Measurements from ENCODE around the gene GABRG2. TPM values are rescaled to one million over a fixed set of nuclear protein-coding genes. Genes with fewer than 3 reads are reported as not detected.
"Not testable (repeated sequence)": the region's sequence is repeated elsewhere in the genome, so short reads cannot be mapped to it uniquely, and the experiment has no call there.

Gene GABRG2
- total and polyA plus RNA-seq, 2 donors (not counting 3 experiments of a cell fraction or from before 2014, with no cell fraction given) = not detected

- H4K20me1 ChIP-seq (replicated peaks; ENCODE audit: control insufficient read depth, extremely low read depth, insufficient read depth, low read length); H3K9me3 ChIP-seq (replicated peaks; ENCODE audit: control insufficient read depth, insufficient read depth, low read length); H3K36me3 ChIP-seq (ENCODE audit: control insufficient read depth in 2 of 2, extremely low read depth in 1 of 2, insufficient read depth in 2 of 2, low read length in 2 of 2); H2AFZ ChIP-seq (ENCODE audit: low read depth, low read length); CTCF ChIA-PET; H3K9me1 ChIP-seq (replicated peaks; ENCODE audit: control insufficient read depth, extremely low read depth, insufficient read depth, low read length); intact Hi-C loops (cut with micrococcal nuclease); H3K4me1 ChIP-seq (ENCODE audit: control insufficient read depth, extremely low read depth, insufficient read depth, low read length); H3K79me2 ChIP-seq (ENCODE audit: control insufficient read depth, insufficient read depth, low read length); H3K4me2 ChIP-seq (ENCODE audit: insufficient read depth, low read length); POLR2A ChIA-PET; FAIRE-seq; H3K4me3 ChIP-seq (replicated peaks in 1 of 3; ENCODE audit: insufficient read depth in 1 of 3, low read depth in 1 of 3, low read length in 3 of 3); H3K27ac ChIP-seq (ENCODE audit: insufficient read depth, low read depth, low read length); dilution Hi-C loops (cut with MboI; ENCODE audit: extremely low pct_ligation_motif_present, low sequenced_read_pairs); BruUV-seq (replicated peaks); DNase-seq (ENCODE audit: low read depth, low spot score); H3K9ac ChIP-seq (replicated peaks; ENCODE audit: extremely low read depth, insufficient read depth, low read length); H3K27me3 ChIP-seq (ENCODE audit: control insufficient read depth in 2 of 2, insufficient read depth in 2 of 2, low read length in 2 of 2): not testable (repeated sequence)
These were observed 12.5 kb upstream of the GABRG2 start for GRCh38 chr5:162055095-162055494.

DNA sequence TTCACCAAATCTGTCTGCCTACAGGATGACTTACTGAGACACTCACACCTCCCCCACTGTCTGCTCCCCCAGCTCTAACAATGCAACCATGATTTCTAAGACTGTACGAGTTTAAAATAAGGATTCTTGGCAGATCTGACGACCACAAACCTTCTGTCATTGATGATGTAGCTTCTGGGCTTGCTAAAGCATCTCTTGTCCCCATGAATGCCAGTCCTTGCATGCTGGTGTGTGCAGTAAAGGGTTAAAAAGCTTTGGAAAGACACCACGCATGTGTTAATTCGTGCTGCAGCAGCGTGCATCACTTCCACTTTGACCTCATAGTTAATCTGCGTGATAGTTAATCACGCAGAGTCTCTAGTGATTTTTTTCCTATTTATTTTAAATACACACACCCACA, 411 bp upstream of the GABRG2 start:
- ChIA-PET CTCF (no interaction called here), POLR2A (no interaction called here)
- Histone ChIP-seq H3K9me1 (replicated peaks; ENCODE audit: control insufficient read depth, extremely low read depth, insufficient read depth, low read length) (no peaks in the 10 kb centered on the region), H3K27ac (ENCODE audit: insufficient read depth, low read depth, low read length) (no peak overlapping the region), H3K4me2 (ENCODE audit: insufficient read depth, low read length) (no peak overlapping the region), H3K9me3 (replicated peaks; ENCODE audit: control insufficient read depth, insufficient read depth, low read length) (peaks cover 3% of the 10 kb centered on the region), H3K36me3 (ENCODE audit: control insufficient read depth in 2 of 2, extremely low read depth in 1 of 2, insufficient read depth in 2 of 2, low read length in 2 of 2) (no peaks in the 10 kb centered on the region), H3K9ac (replicated peaks; ENCODE audit: extremely low read depth, insufficient read depth, low read length) (no peak overlapping the region), H3K4me3 (replicated peaks in 1 of 3; ENCODE audit: insufficient read depth in 1 of 3, low read depth in 1 of 3, low read length in 3 of 3) (no peak overlapping the region), H2AFZ (ENCODE audit: low read depth, low read length) (no peak overlapping the region), H4K20me1 (replicated peaks; ENCODE audit: control insufficient read depth, extremely low read depth, insufficient read depth, low read length) (no peaks in the 10 kb centered on the region), H3K4me1 (ENCODE audit: control insufficient read depth, extremely low read depth, insufficient read depth, low read length) (no peaks in the 10 kb centered on the region), H3K27me3 (ENCODE audit: control insufficient read depth in 2 of 2, insufficient read depth in 2 of 2, low read length in 2 of 2) (no peaks in the 10 kb centered on the region), H3K79me2 (ENCODE audit: control insufficient read depth, insufficient read depth, low read length) (no peaks in the 10 kb centered on the region)
- FAIRE-seq (no peak), DNase-seq (ENCODE audit: low read depth, low spot score) (no peak)
- dilution Hi-C loops (cut with MboI; ENCODE audit: extremely low pct_ligation_motif_present, low sequenced_read_pairs) (no loop called here), intact Hi-C loops (cut with micrococcal nuclease) (no loop called here)
- BruUV-seq (replicated peaks) = no TSS peak
- TF ChIP-seq CTCF (IDR thresholded peaks at IDR 0.05; ENCODE audit: extremely low read depth in 1 of 2, insufficient read depth in 1 of 2, low read depth in 1 of 2, low read length in 2 of 2) = no peak
- no peak for TF ChIP-seq MYC (IDR thresholded peaks at IDR 0.05; ENCODE audit: low read depth, low read length)
- no peak for TF ChIP-seq MAX (IDR thresholded peaks at IDR 0.05; ENCODE audit: insufficient read depth, insufficient read length)
- no peak for TF ChIP-seq EZH2 (IDR thresholded peaks at IDR 0.05; ENCODE audit: borderline replicate concordance, low read depth, low read length, severe bottlenecking)
- TF ChIP-seq GATA2 (IDR thresholded peaks at IDR 0.05; ENCODE audit: insufficient read depth, insufficient read length, low read depth, low read length) = no peak
